ENCODE data around the gene MEGF11.

Gene MEGF11

GRCh38 chr15:66097151-66098021, 156.2 kb downstream of the MEGF11 start:
- DNase-seq (ENCODE audit: low read depth): no peak
- no peak overlapping the region for H3K4me3 ChIP-seq (ENCODE audit: low read depth, low read length)
- no peak for TF ChIP-seq CTCF (conservative IDR thresholded peaks at IDR 0.05; ENCODE audit: low read depth, low read length)

GRCh38 chr15:66096688-66097058, 156.9 kb downstream of the MEGF11 start:
- no peak for DNase-seq (ENCODE audit: low read depth)
- H3K4me3 ChIP-seq (ENCODE audit: low read depth, low read length): no peak overlapping the region
- TF ChIP-seq CTCF (conservative IDR thresholded peaks at IDR 0.05; ENCODE audit: low read depth, low read length): no peak

GRCh38 chr15:66095871-66096687, 157.5 kb downstream of the MEGF11 start:
- no peak for DNase-seq (ENCODE audit: low read depth)

GRCh38 chr15:66094331-66094730, 159.2 kb downstream of the MEGF11 start:
- no peak overlapping the region for H3K4me3 ChIP-seq (ENCODE audit: low read depth, low read length)
- no peak for DNase-seq (ENCODE audit: low read depth)
- no peak for TF ChIP-seq CTCF (conservative IDR thresholded peaks at IDR 0.05; ENCODE audit: low read depth, low read length)

More at GRCh38 chr15:66095871-66096687, 157.5 kb downstream of the MEGF11 start:
- TF ChIP-seq CTCF (conservative IDR thresholded peaks at IDR 0.05; ENCODE audit: low read depth, low read length): no peak
- H3K4me3 ChIP-seq (ENCODE audit: low read depth, low read length): no peak overlapping the region

GRCh38 chr15:66092053-66093016, 161.2 kb downstream of the MEGF11 start:
- TF ChIP-seq CTCF (conservative IDR thresholded peaks at IDR 0.05; ENCODE audit: low read depth, low read length): no peak
- H3K4me3 ChIP-seq (ENCODE audit: low read depth, low read length): no peak overlapping the region

GRCh38 chr15:66089509-66089908, 164.0 kb downstream of the MEGF11 start:
- H3K4me3 ChIP-seq (ENCODE audit: low read depth, low read length): no peak overlapping the region
- TF ChIP-seq CTCF (conservative IDR thresholded peaks at IDR 0.05; ENCODE audit: low read depth, low read length): no peak
- DNase-seq (ENCODE audit: low read depth): no peak

More at GRCh38 chr15:66092053-66093016, 161.2 kb downstream of the MEGF11 start:
- DNase-seq (ENCODE audit: low read depth): no peak

Measured in choroid plexus epithelial cell (primary cell).